Measurements from ENCODE around the gene ESR2.
"Not testable (repeated sequence)": the region's sequence is repeated elsewhere in the genome, so short reads cannot be mapped to it uniquely, and the experiment has no call there.

Gene ESR2

GRCh38 chr14:64196056-64196455 lies 98.1 kb downstream of the ESR2 start:
- no peak for DNase-seq

GRCh38 chr14:64195199-64195598 lies 99.0 kb downstream of the ESR2 start:
- DNase-seq: no peak

- DNase-seq: no peak
These were observed 99.8 kb downstream of the ESR2 start for GRCh38 chr14:64194404-64194803.

- DNase-seq: no peak
These were observed 100.3 kb downstream of the ESR2 start for GRCh38 chr14:64193821-64194220.

- DNase-seq: no peak
These were observed 102.4 kb downstream of the ESR2 start for GRCh38 chr14:64191756-64192155.

GRCh38 chr14:64190974-64191502 lies 103.1 kb downstream of the ESR2 start:
- no peak for DNase-seq

- no peak for DNase-seq
These were observed 106.8 kb downstream of the ESR2 start for GRCh38 chr14:64187331-64187730.

- DNase-seq: no peak
These were observed 107.7 kb downstream of the ESR2 start for GRCh38 chr14:64186231-64187129.

GRCh38 chr14:64185184-64185583 lies 109.0 kb downstream of the ESR2 start:
- no peak for DNase-seq

GRCh38 chr14:64184103-64184729 lies 110.0 kb downstream of the ESR2 start:
- no peak for DNase-seq

- DNase-seq: not testable (repeated sequence)
These were observed 111.3 kb downstream of the ESR2 start for GRCh38 chr14:64182908-64183307.

GRCh38 chr14:64178814-64179213 lies 115.4 kb downstream of the ESR2 start:
- no peak for DNase-seq

- no peak for DNase-seq
These were observed 117.8 kb downstream of the ESR2 start for GRCh38 chr14:64176330-64176729.

- no peak for DNase-seq
These were observed 119.0 kb downstream of the ESR2 start for GRCh38 chr14:64174922-64175782.

GRCh38 chr14:64170181-64170580 lies 124.0 kb downstream of the ESR2 start:
- no peak for DNase-seq

GRCh38 chr14:64159588-64159987 lies 134.6 kb downstream of the ESR2 start:
- DNase-seq: no peak

- DNase-seq: no peak
These were observed 135.6 kb downstream of the ESR2 start for GRCh38 chr14:64158608-64159007.

GRCh38 chr14:64149921-64150320 lies 144.2 kb downstream of the ESR2 start:
- no peak for DNase-seq

GRCh38 chr14:64147126-64147790 lies 146.9 kb downstream of the ESR2 start:
- no peak for DNase-seq

- no peak for DNase-seq
These were observed 156.4 kb downstream of the ESR2 start for GRCh38 chr14:64137657-64138290.

GRCh38 chr14:64126548-64126947 lies 167.6 kb downstream of the ESR2 start:
- no peak for DNase-seq

GRCh38 chr14:64125270-64125669 lies 168.9 kb downstream of the ESR2 start:
- DNase-seq: no peak
